ENCODE data around the gene MED13L.

The MED13L gene

DNA sequence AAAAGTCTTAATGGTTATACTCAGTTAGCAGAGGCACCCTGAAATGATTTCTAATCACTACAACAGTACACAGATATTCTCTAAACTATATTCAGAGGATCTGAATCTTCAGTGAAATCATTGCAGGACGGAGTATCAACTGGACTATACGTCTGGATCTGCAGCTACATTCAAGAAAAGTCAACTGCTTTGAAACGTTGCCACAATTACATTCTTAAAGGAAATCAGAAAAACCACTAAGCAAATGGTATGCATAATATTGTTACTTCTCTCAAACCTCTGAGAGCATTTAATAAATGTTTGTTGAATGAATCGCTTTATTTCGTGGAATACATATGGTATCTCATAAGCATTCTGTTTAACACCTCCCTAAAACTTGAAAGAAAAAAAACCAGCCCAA, 67.4 kb downstream of the MED13L start:
- no peaks in the 10 kb centered on the region for H3K9me3 ChIP-seq (ENCODE audit: insufficient read depth, low read length, severe bottlenecking)
- no peak overlapping the region for H3K4me3 ChIP-seq (ENCODE audit: low read depth in 1 of 2, low read length in 2 of 2)
- peaks cover 99% of the 10 kb centered on the region for H3K79me2 ChIP-seq (ENCODE audit: insufficient read depth, low read length)
- H2AFZ ChIP-seq (ENCODE audit: low read depth, low read length) = no peak overlapping the region
- H3K27ac ChIP-seq (ENCODE audit: low read length) = no peak overlapping the region
- H3K36me3 ChIP-seq (ENCODE audit: insufficient read depth, low read length) = peaks cover under 1% of the 10 kb centered on the region; the same call in 1 of the 2 replicates
- no peaks in the 10 kb centered on the region for H3K27me3 ChIP-seq (ENCODE audit: insufficient read depth, low read length, poor library complexity)
- H3K4me1 ChIP-seq (ENCODE audit: insufficient read depth, low read length) = peaks cover 5% of the 10 kb centered on the region; the same call in 1 of the 2 replicates
- H3K9ac ChIP-seq (ENCODE audit: low read depth, low read length) = no peak overlapping the region
- ATAC-seq (ENCODE audit: insufficient read depth, low read depth) (no peak), DNase-seq (no peak)
- H3K4me2 ChIP-seq (ENCODE audit: insufficient read depth, low read length) = no peak overlapping the region
- TF ChIP-seq EZH2 (IDR thresholded peaks at IDR 0.05; ENCODE audit: borderline replicate concordance, low read depth, low read length, severe bottlenecking) = no peak
- TF ChIP-seq, protein P1, sequence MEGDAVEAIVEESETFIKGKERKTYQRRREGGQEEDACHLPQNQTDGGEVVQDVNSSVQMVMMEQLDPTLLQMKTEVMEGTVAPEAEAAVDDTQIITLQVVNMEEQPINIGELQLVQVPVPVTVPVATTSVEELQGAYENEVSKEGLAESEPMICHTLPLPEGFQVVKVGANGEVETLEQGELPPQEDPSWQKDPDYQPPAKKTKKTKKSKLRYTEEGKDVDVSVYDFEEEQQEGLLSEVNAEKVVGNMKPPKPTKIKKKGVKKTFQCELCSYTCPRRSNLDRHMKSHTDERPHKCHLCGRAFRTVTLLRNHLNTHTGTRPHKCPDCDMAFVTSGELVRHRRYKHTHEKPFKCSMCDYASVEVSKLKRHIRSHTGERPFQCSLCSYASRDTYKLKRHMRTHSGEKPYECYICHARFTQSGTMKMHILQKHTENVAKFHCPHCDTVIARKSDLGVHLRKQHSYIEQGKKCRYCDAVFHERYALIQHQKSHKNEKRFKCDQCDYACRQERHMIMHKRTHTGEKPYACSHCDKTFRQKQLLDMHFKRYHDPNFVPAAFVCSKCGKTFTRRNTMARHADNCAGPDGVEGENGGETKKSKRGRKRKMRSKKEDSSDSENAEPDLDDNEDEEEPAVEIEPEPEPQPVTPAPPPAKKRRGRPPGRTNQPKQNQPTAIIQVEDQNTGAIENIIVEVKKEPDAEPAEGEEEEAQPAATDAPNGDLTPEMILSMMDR (IDR thresholded peaks at IDR 0.05; ENCODE audit: borderline replicate concordance, extremely low read depth, low read length, poor library complexity, severe bottlenecking) = no peak
- H4K20me1 ChIP-seq (ENCODE audit: insufficient read depth, low read length) = peaks cover 63% of the 10 kb centered on the region

DNA sequence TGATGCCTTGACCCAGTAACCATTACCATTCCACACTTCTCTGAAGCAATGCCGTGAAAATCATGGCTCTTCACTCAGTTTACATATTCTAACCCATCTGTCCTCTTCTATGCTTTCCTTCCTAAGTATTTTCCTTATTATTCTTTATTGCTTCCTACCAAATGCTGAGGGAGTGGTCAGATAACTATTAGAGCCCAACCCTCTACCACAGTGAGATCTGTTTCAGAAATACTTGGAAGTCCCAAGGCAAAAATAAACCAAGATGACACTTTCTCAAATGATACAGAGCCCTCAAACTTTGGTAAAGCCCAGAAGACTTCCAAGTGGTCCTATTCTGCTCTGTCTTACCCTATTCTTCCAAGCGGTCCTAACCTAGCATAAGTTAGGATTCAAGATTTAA, 68.0 kb downstream of the MED13L start:
- no peaks in the 10 kb centered on the region for H3K9me3 ChIP-seq (ENCODE audit: insufficient read depth, low read length, severe bottlenecking)
- peaks cover 99% of the 10 kb centered on the region for H3K79me2 ChIP-seq (ENCODE audit: insufficient read depth, low read length)
- no peak overlapping the region for H3K4me2 ChIP-seq (ENCODE audit: insufficient read depth, low read length)
- no peak for TF ChIP-seq EZH2 (IDR thresholded peaks at IDR 0.05; ENCODE audit: borderline replicate concordance, low read depth, low read length, severe bottlenecking)
- TF ChIP-seq, protein P1 (IDR thresholded peaks at IDR 0.05; ENCODE audit: borderline replicate concordance, extremely low read depth, low read length, poor library complexity, severe bottlenecking) = no peak
- H4K20me1 ChIP-seq (ENCODE audit: insufficient read depth, low read length) = peaks cover 64% of the 10 kb centered on the region
- H3K4me1 ChIP-seq (ENCODE audit: insufficient read depth, low read length) = peaks cover 5% of the 10 kb centered on the region; the same call in 1 of the 2 replicates
- H3K27ac ChIP-seq (ENCODE audit: low read length) = no peak overlapping the region
- no peak for ATAC-seq (ENCODE audit: insufficient read depth, low read depth)
- no peak overlapping the region for H2AFZ ChIP-seq (ENCODE audit: low read depth, low read length)
- no peak overlapping the region for H3K4me3 ChIP-seq (ENCODE audit: low read depth in 1 of 2, low read length in 2 of 2)
- peaks cover 6% of the 10 kb centered on the region; the same call in 1 of the 2 replicates for H3K36me3 ChIP-seq (ENCODE audit: insufficient read depth, low read length)
- DNase-seq = no peak
- no peak overlapping the region for H3K9ac ChIP-seq (ENCODE audit: low read depth, low read length)
- H3K27me3 ChIP-seq (ENCODE audit: insufficient read depth, low read length, poor library complexity) = no peaks in the 10 kb centered on the region

DNA sequence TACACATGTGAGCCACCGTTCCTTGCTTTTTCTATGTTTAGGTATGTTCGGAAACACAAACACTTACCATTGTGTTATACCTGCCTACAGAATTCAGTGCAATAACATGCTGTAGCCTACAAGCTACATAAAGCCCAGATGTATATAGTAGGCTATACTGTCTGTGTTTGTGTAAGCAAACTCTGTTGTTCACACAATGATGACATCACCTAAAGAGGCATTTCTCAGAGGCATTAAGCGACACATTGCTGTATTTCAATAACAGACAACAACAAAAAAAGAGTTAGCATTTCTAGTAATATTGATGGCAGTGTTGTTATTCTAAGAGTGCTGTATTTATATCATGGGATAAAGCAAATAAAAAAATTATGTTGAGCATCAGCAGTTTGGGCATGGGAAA, 70.2 kb downstream of the MED13L start:
- Histone ChIP-seq H3K4me1 (ENCODE audit: insufficient read depth, low read length) (peaks cover 5% of the 10 kb centered on the region; the same call in 1 of the 2 replicates), H3K27ac (ENCODE audit: low read length) (no peak overlapping the region), H3K79me2 (ENCODE audit: insufficient read depth, low read length) (peaks cover 100% of the 10 kb centered on the region), H3K4me3 (ENCODE audit: low read depth in 1 of 2, low read length in 2 of 2) (no peak overlapping the region), H4K20me1 (ENCODE audit: insufficient read depth, low read length) (peaks cover 71% of the 10 kb centered on the region), H2AFZ (ENCODE audit: low read depth, low read length) (no peak overlapping the region), H3K36me3 (ENCODE audit: insufficient read depth, low read length) (peaks cover 8% of the 10 kb centered on the region; the same call in 1 of the 2 replicates), H3K9ac (ENCODE audit: low read depth, low read length) (no peak overlapping the region), H3K9me3 (ENCODE audit: insufficient read depth, low read length, severe bottlenecking) (no peaks in the 10 kb centered on the region), H3K27me3 (ENCODE audit: insufficient read depth, low read length, poor library complexity) (no peaks in the 10 kb centered on the region), H3K4me2 (ENCODE audit: insufficient read depth, low read length) (no peak overlapping the region)
- no peak for DNase-seq
- no peak for TF ChIP-seq EZH2 (IDR thresholded peaks at IDR 0.05; ENCODE audit: borderline replicate concordance, low read depth, low read length, severe bottlenecking)
- TF ChIP-seq, protein P1 (IDR thresholded peaks at IDR 0.05; ENCODE audit: borderline replicate concordance, extremely low read depth, low read length, poor library complexity, severe bottlenecking) = no peak
- no peak for ATAC-seq (ENCODE audit: insufficient read depth, low read depth)

Measured in DND-41 (cell line).